Measurements from ENCODE around the gene MTUS2. TPM values are rescaled to one million over a fixed set of nuclear protein-coding genes. Genes with fewer than 3 reads are reported as not detected.

The MTUS2 gene
- total and polyA plus RNA-seq, 4 donors, result under 0.01 to 0.70 (median 0.15) TPM

DNA sequence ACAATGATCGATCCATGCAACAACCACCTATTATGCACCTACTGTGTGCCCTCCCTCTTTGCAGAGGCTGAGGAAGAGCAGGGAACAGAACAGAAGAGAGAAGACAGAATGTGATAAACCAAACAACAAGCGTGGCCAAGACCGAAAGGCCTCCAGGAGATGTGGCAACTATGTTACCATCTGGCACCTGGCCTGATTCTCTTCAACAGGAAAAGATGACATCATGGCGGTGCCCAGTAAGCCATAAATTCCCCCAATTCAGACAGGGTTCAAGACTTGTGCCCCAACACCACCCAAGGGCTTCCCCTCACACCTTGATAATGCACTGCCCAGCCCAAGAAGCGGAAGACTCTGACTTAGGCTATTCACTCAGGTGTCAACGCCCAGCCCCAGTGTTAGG lies 731.1 kb downstream of the MTUS2 start:
- no peak for TF ChIP-seq HNF4A (conservative IDR thresholded peaks at IDR 0.05)
- TF ChIP-seq FOXA2 (IDR thresholded peaks at IDR 0.05), result no peak
- TF ChIP-seq GABPA (IDR thresholded peaks at IDR 0.05 in 1 of 2, conservative IDR thresholded peaks at IDR 0.05 in 1 of 2), result no peak
- TF ChIP-seq HNF4G (IDR thresholded peaks at IDR 0.05), result no peak
- TF ChIP-seq TAF1 (conservative IDR thresholded peaks at IDR 0.05), result no peak
- TF ChIP-seq, protein P1, sequence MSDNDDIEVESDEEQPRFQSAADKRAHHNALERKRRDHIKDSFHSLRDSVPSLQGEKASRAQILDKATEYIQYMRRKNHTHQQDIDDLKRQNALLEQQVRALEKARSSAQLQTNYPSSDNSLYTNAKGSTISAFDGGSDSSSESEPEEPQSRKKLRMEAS (IDR thresholded peaks at IDR 0.05), result no peak
- no peak for TF ChIP-seq RAD21 (IDR thresholded peaks at IDR 0.05)
- TF ChIP-seq EGR1 (IDR thresholded peaks at IDR 0.05; ENCODE audit: low read depth in 2 of 2), result no peak
- TF ChIP-seq SP1 (IDR thresholded peaks at IDR 0.05), result no peak
- TF ChIP-seq NR2F2 (IDR thresholded peaks at IDR 0.05), result no peak
- TF ChIP-seq, protein P2, sequence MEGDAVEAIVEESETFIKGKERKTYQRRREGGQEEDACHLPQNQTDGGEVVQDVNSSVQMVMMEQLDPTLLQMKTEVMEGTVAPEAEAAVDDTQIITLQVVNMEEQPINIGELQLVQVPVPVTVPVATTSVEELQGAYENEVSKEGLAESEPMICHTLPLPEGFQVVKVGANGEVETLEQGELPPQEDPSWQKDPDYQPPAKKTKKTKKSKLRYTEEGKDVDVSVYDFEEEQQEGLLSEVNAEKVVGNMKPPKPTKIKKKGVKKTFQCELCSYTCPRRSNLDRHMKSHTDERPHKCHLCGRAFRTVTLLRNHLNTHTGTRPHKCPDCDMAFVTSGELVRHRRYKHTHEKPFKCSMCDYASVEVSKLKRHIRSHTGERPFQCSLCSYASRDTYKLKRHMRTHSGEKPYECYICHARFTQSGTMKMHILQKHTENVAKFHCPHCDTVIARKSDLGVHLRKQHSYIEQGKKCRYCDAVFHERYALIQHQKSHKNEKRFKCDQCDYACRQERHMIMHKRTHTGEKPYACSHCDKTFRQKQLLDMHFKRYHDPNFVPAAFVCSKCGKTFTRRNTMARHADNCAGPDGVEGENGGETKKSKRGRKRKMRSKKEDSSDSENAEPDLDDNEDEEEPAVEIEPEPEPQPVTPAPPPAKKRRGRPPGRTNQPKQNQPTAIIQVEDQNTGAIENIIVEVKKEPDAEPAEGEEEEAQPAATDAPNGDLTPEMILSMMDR (IDR thresholded peaks at IDR 0.05; ENCODE audit: low read depth, low read length, missing input control), result no peak
- TF ChIP-seq ZBTB33 (IDR thresholded peaks at IDR 0.05), result no peak
- Histone ChIP-seq H3K9me3 (ENCODE audit: control insufficient read depth in 4 of 4, low read length in 3 of 4) (no peaks in the 10 kb centered on the region), H3K36me3 (ENCODE audit: control insufficient read depth in 4 of 4, insufficient read depth in 3 of 4, low read depth in 1 of 4, low read length in 3 of 4) (peaks cover 0 to 2% (median 0%) of the 10 kb centered on the region in 4 donors), H3K4me1 (ENCODE audit: control insufficient read depth in 4 of 4, insufficient read depth in 4 of 4, low read length in 3 of 4) (peaks cover 0 to 5% (median 0%) of the 10 kb centered on the region in 4 donors), H3K4me3 (ENCODE audit: low read depth in 1 of 3, low read length in 3 of 3) (no peak overlapping the region), H3K27ac (ENCODE audit: low read depth in 1 of 2, low read length in 2 of 2) (no peak overlapping the region), H3K9ac (ENCODE audit: low read depth in 1 of 2, low read length in 2 of 2) (no peak overlapping the region), H3K27me3 (ENCODE audit: control insufficient read depth in 4 of 4, insufficient read depth in 4 of 4, low read length in 3 of 4) (no peaks in the 10 kb centered on the region)
- DNase-seq (ENCODE audit: low spot score), result no peak
- WGBS, result 96% methylated on average over 6 of the region's 6 CpGs

Small RNA genes within 50 kb of the gene (small RNA-seq; reads per million reads assigned to genes)
- not detected for gene AL359741.1

Other genes with a start within 250 kb of the MTUS2 start
- 10 to 100 TPM; 32.2 to 33.9 TPM for gene POMP, start 161.2 kb upstream of the MTUS2 start, total RNA-seq
- 100 to 1,000 TPM in 1 of 2 donors, 10 to 100 TPM in 1; 48.3 to 132 TPM for gene POMP, start 161.2 kb upstream of the MTUS2 start, polyA plus RNA-seq
- 10 to 100 TPM in 1 of 2 donors, 1 to 10 TPM in 1; 7.0 to 63.3 TPM for gene SLC46A3, start 101.4 kb upstream of the MTUS2 start, total RNA-seq
- gene SLC46A3, start 101.4 kb upstream of the MTUS2 start, polyA plus RNA-seq, result 10 to 100 TPM; 27.9 to 37.2 TPM